GM12875 (cell line): ENCODE measurements around the gene LEKR1.
A peak's percentile ranks its signal among the peaks of the same experiment; 100 is the strongest.

Experiments
- H3K4me3 ChIP-seq: one replicate; pipeline ENCODE4 v1.5.1; 2011; ENCODE audit warnings: low read depth, low read length, control low read depth
- CTCF ChIP-seq: IDR thresholded peaks from 2 replicates; pipeline ENCODE4 v1.5.1; 2011; ENCODE audit warnings: low read depth, mild to moderate bottlenecking, control low read depth, inconsistent platforms, low read length, moderate library complexity, borderline replicate concordance; ENCODE audit not compliant: insufficient read depth

Gene LEKR1

DNA sequence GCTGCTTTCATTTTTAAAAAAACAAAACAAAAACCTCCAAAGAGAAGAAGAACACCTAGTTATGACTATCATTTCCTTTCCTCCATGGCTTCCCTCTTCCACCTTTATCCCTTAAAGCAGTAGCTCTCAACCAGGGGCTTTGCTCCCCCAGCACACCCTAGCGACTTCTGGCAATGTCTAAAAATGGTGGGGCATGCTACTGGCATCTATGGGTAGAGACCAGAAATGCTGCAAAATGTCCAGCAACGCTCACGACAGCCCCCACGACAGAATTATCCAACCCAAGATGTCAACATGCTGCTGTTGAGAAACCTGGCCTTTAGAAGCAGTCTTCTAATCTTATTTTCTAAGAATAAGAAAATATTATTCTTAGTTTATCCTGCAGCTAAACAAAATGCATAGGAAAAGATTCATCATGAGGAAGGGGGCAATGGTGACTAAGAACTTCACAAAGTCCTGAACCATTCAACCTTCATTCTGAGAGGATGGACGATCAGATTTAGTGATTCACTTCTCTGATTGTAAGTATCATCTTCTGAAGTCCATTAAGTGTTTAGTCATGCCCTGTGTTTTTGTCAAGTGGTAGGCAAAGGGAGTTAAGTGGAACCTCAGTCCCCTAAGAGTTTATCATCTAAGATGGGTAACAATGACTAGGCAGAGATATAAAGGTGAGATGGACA is 252.1 kb downstream of the LEKR1 start:
- no peak for TF ChIP-seq CTCF

GRCh38 chr3:157078811-157079185 is 252.6 kb downstream of the LEKR1 start:
- H3K4me3 ChIP-seq, result no peak overlapping the region
- no peak for TF ChIP-seq CTCF

More for the DNA sequence above, 252.1 kb downstream of the LEKR1 start:
- no peak overlapping the region for H3K4me3 ChIP-seq

GRCh38 chr3:157079676-157080369 is 253.7 kb downstream of the LEKR1 start:
- H3K4me3 ChIP-seq, result no peak overlapping the region
- no peak for TF ChIP-seq CTCF

DNA sequence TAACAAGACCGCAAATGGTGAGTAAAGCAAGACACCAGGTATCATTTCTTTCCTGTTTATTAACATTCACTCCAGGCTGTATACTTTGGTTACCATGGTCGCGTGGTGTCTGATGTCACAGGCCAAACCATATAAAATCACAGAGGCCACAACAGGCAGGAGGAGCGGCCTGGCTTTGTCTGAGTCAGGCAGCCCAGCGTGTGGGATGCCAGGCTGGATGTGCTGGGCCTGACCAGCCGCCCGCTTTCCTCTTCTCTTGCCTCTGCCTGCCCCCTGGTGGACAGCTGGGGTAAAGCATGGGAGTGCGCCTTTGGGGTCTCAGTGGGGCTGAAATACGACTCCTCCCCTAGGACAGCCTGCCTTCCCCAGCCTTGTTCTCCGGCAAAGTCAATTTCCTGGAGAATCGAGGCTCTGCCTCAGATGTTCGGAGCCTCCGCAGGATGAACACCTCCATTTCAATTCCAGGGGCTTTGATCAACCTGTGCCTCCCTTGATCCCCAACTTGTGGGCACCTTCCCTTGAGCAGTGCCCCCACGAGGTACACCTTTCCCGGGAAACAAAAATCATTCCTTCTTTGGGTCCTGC is 255.6 kb downstream of the LEKR1 start:
- no peak overlapping the region for H3K4me3 ChIP-seq
- peak; percentile 95 for TF ChIP-seq CTCF

GRCh38 chr3:157082305-157082982 is 256.3 kb downstream of the LEKR1 start:
- no peak overlapping the region for H3K4me3 ChIP-seq
- no peak for TF ChIP-seq CTCF

DNA sequence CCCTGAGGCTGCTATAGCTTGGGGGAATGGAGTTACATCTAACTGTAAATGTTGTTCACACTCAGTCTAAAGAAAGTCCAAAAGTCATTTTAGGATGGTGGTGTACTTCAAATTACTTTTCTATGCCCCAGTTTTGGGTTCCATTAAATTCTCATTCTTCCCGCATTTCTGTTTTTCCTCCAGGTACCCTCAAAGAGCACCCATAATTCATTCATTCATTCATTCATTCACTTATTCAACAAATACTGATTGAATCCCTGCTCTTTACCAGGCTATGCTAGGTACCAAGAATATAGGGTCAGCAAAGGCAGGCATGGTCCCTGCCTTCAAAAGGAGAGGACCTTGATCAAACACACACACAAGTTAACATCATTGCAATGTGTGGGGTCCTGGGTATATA is 257.7 kb downstream of the LEKR1 start:
- no peak overlapping the region for H3K4me3 ChIP-seq
- TF ChIP-seq CTCF, result no peak
